HepG2 (cell line): ENCODE results near the gene CBLC. TPM values are rescaled to one million over a fixed set of nuclear protein-coding genes. Genes with fewer than 3 reads are reported as not detected.

Source experiments
- HOXA3 ChIP-seq: sonication (generic); formaldehyde crosslinking; IDR thresholded peaks from 2 replicates; pipeline ENCODE4 v1.5.0; 2020; ENCODE audit warnings: missing genetic modification reagents
- NFKB2 ChIP-seq: sonication (generic); formaldehyde crosslinking; IDR thresholded peaks from 2 replicates; pipeline ENCODE4 v1.4.0; 2020; ENCODE audit warnings: missing genetic modification reagents, borderline replicate concordance
- TP53 ChIP-seq: sonication (generic); formaldehyde crosslinking; conservative IDR thresholded peaks from 2 replicates; pipeline ENCODE4 v1.4.0; 2020; ENCODE audit warnings: missing genetic modification reagents
- ZNF766 ChIP-seq: sonication (generic); formaldehyde crosslinking; IDR thresholded peaks from 2 replicates; pipeline ENCODE4 v1.5.0; 2020; ENCODE audit warnings: missing genetic modification reagents, borderline replicate concordance
- ZNF772 ChIP-seq: sonication (generic); formaldehyde crosslinking; IDR thresholded peaks from 2 replicates; pipeline ENCODE4 v1.5.0; 2020; ENCODE audit warnings: mild to moderate bottlenecking, missing genetic modification reagents
- ZNF782 ChIP-seq: sonication (generic); formaldehyde crosslinking; IDR thresholded peaks from 2 replicates; pipeline ENCODE4 v1.4.0; 2020; ENCODE audit warnings: missing genetic modification reagents, mild to moderate bottlenecking, borderline replicate concordance
- polyA plus RNA-seq, 8 experiments: library from polyadenylated mRNA; depleted of rRNA in 3 of 8; stranded (reverse) in 7 of 8; unstranded in 1 of 8; fragments of >200 nt; fragmentation: Illumina TruSeq in 4 of 8; extraction: Trizol in 4 of 8; gene quantifications; 2 replicates each; pipeline versions ENCODE4 v1.2.1 to v1.2.3, GENCODE V29; 2011 to 2016; ENCODE audit warnings: low read depth in 4 of 8, missing spikeins in 1 of 8, mixed read lengths in 1 of 8; ENCODE audit not compliant: insufficient read depth in 1 of 8
- total RNA-seq, 5 experiments: library from RNA; depleted of rRNA; stranded (reverse); fragments of >200 nt; fragmentation: Illumina TruSeq; extraction: Trizol; gene quantifications; 2 replicates each; pipeline ENCODE4 v1.2.3, GENCODE V29; 2016; ENCODE audit warnings: low read depth in 1 of 5
- TF ChIP-seq, protein P1 (sequence below): sonication (generic); formaldehyde crosslinking; conservative IDR thresholded peaks from 2 replicates; pipeline ENCODE4 v1.4.0; 2020; ENCODE audit warnings: mild to moderate bottlenecking, missing genetic modification reagents, moderate library complexity
- TF ChIP-seq, protein P2 (sequence below): sonication (generic); formaldehyde crosslinking; IDR thresholded peaks from 2 replicates; pipeline ENCODE4 v1.4.0; 2020; ENCODE audit warnings: missing genetic modification reagents, borderline replicate concordance
- TF ChIP-seq, protein P3 (sequence below): sonication (generic); formaldehyde crosslinking; IDR thresholded peaks from 2 replicates; pipeline ENCODE4 v1.4.0; 2020; ENCODE audit warnings: missing genetic modification reagents, borderline replicate concordance
- TF ChIP-seq, protein P4 (sequence below): sonication (generic); formaldehyde crosslinking; IDR thresholded peaks from 2 replicates; pipeline ENCODE4 v1.4.0; 2020; ENCODE audit warnings: mild to moderate bottlenecking, missing genetic modification reagents, borderline replicate concordance
- TF ChIP-seq, protein P5 (sequence below): sonication (generic); formaldehyde crosslinking; IDR thresholded peaks from 2 replicates; pipeline ENCODE4 v1.8.0; 2023; ENCODE audit warnings: mild to moderate bottlenecking, missing genetic modification reagents
- TF ChIP-seq, protein P6 (sequence below): sonication (generic); formaldehyde crosslinking; IDR thresholded peaks from 2 replicates; pipeline ENCODE4 v1.8.1; 2023; ENCODE audit warnings: mild to moderate bottlenecking, missing genetic modification reagents, borderline replicate concordance

Gene CBLC
- total and polyA plus RNA-seq, 2 of the 13 experiments (the other 11 are each of a cell fraction or from before 2014, with no cell fraction given), result 1.8 to 2.6 TPM

DNA sequence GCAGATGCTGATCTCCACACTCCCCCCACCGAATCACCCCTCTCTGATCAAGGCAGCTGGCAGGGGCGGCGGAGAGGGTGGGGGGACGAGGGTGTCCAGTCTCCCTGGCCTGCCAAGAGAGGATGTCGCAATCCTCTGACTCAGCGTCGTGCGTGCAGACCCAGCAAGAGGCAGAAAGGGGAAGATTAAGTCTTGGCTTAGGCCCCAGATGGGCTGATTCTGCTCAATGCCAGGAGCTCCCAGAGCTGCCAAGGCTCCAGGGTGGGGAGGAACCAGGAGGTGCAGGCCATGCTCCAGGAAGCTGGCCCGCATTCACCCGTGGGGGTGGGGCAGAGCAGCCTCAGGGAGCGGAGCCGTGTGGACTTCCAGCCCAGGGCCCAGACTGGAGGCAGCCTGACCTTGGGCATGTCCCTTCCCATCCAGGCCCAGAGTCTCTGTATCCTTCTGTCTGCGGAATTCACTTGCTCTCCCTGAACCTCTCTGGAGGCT is 35.8 kb upstream of the CBLC start (continued):
- TF ChIP-seq, protein P1, sequence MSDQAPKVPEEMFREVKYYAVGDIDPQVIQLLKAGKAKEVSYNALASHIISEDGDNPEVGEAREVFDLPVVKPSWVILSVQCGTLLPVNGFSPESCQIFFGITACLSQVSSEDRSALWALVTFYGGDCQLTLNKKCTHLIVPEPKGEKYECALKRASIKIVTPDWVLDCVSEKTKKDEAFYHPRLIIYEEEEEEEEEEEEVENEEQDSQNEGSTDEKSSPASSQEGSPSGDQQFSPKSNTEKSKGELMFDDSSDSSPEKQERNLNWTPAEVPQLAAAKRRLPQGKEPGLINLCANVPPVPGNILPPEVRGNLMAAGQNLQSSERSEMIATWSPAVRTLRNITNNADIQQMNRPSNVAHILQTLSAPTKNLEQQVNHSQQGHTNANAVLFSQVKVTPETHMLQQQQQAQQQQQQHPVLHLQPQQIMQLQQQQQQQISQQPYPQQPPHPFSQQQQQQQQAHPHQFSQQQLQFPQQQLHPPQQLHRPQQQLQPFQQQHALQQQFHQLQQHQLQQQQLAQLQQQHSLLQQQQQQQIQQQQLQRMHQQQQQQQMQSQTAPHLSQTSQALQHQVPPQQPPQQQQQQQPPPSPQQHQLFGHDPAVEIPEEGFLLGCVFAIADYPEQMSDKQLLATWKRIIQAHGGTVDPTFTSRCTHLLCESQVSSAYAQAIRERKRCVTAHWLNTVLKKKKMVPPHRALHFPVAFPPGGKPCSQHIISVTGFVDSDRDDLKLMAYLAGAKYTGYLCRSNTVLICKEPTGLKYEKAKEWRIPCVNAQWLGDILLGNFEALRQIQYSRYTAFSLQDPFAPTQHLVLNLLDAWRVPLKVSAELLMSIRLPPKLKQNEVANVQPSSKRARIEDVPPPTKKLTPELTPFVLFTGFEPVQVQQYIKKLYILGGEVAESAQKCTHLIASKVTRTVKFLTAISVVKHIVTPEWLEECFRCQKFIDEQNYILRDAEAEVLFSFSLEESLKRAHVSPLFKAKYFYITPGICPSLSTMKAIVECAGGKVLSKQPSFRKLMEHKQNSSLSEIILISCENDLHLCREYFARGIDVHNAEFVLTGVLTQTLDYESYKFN, result peak; percentile 74; the same call in 1 of the 2 replicates
- TF ChIP-seq, protein P2, sequence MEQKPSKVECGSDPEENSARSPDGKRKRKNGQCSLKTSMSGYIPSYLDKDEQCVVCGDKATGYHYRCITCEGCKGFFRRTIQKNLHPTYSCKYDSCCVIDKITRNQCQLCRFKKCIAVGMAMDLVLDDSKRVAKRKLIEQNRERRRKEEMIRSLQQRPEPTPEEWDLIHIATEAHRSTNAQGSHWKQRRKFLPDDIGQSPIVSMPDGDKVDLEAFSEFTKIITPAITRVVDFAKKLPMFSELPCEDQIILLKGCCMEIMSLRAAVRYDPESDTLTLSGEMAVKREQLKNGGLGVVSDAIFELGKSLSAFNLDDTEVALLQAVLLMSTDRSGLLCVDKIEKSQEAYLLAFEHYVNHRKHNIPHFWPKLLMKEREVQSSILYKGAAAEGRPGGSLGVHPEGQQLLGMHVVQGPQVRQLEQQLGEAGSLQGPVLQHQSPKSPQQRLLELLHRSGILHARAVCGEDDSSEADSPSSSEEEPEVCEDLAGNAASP (CRISPR knock-in tag), result peak; percentile 82; the same call in 1 of the 2 replicates
- TF ChIP-seq HOXA3 (peak; percentile 43; the same call in 1 of the 2 replicates), ZNF782 (CRISPR knock-in tag) (no peak), TP53 (no peak), NFKB2 (CRISPR knock-in tag) (peak; percentile 25; the same call in 1 of the 2 replicates), ZNF772 (CRISPR knock-in tag) (no peak), ZNF766 (CRISPR knock-in tag) (no peak)
- TF ChIP-seq, protein P3, sequence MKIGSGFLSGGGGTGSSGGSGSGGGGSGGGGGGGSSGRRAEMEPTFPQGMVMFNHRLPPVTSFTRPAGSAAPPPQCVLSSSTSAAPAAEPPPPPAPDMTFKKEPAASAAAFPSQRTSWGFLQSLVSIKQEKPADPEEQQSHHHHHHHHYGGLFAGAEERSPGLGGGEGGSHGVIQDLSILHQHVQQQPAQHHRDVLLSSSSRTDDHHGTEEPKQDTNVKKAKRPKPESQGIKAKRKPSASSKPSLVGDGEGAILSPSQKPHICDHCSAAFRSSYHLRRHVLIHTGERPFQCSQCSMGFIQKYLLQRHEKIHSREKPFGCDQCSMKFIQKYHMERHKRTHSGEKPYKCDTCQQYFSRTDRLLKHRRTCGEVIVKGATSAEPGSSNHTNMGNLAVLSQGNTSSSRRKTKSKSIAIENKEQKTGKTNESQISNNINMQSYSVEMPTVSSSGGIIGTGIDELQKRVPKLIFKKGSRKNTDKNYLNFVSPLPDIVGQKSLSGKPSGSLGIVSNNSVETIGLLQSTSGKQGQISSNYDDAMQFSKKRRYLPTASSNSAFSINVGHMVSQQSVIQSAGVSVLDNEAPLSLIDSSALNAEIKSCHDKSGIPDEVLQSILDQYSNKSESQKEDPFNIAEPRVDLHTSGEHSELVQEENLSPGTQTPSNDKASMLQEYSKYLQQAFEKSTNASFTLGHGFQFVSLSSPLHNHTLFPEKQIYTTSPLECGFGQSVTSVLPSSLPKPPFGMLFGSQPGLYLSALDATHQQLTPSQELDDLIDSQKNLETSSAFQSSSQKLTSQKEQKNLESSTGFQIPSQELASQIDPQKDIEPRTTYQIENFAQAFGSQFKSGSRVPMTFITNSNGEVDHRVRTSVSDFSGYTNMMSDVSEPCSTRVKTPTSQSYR (CRISPR knock-in tag), result peak; percentile 84
- TF ChIP-seq, protein P4, sequence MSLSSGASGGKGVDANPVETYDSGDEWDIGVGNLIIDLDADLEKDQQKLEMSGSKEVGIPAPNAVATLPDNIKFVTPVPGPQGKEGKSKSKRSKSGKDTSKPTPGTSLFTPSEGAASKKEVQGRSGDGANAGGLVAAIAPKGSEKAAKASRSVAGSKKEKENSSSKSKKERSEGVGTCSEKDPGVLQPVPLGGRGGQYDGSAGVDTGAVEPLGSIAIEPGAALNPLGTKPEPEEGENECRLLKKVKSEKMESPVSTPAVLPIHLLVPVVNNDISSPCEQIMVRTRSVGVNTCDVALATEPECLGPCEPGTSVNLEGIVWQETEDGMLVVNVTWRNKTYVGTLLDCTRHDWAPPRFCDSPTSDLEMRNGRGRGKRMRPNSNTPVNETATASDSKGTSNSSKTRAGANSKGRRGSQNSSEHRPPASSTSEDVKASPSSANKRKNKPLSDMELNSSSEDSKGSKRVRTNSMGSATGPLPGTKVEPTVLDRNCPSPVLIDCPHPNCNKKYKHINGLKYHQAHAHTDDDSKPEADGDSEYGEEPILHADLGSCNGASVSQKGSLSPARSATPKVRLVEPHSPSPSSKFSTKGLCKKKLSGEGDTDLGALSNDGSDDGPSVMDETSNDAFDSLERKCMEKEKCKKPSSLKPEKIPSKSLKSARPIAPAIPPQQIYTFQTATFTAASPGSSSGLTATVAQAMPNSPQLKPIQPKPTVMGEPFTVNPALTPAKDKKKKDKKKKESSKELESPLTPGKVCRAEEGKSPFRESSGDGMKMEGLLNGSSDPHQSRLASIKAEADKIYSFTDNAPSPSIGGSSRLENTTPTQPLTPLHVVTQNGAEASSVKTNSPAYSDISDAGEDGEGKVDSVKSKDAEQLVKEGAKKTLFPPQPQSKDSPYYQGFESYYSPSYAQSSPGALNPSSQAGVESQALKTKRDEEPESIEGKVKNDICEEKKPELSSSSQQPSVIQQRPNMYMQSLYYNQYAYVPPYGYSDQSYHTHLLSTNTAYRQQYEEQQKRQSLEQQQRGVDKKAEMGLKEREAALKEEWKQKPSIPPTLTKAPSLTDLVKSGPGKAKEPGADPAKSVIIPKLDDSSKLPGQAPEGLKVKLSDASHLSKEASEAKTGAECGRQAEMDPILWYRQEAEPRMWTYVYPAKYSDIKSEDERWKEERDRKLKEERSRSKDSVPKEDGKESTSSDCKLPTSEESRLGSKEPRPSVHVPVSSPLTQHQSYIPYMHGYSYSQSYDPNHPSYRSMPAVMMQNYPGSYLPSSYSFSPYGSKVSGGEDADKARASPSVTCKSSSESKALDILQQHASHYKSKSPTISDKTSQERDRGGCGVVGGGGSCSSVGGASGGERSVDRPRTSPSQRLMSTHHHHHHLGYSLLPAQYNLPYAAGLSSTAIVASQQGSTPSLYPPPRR (CRISPR knock-in tag), result peak; percentile 47; the same call in 1 of the 2 replicates
- TF ChIP-seq, protein P5, sequence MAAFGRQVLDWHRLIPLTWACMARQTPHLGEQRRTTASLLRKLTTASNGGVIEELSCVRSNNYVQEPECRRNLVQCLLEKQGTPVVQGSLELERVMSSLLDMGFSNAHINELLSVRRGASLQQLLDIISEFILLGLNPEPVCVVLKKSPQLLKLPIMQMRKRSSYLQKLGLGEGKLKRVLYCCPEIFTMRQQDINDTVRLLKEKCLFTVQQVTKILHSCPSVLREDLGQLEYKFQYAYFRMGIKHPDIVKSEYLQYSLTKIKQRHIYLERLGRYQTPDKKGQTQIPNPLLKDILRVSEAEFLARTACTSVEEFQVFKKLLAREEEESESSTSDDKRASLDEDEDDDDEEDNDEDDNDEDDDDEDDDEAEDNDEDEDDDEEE (CRISPR knock-in tag), result no peak
- TF ChIP-seq, protein P6, sequence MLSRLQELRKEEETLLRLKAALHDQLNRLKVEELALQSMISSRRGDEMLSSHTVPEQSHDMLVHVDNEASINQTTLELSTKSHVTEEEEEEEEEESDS (CRISPR knock-in tag), result no peak
